K562 treated with DMSO at 1 percent for 24 hours (cell line): ENCODE data around the gene MMP21. TPM values are rescaled to one million over a fixed set of nuclear protein-coding genes. Genes with fewer than 3 reads are reported as not detected.

Source experiments
- total RNA-seq: library from RNA; unstranded; fragments of 300-600 nt; gene quantifications from 2 replicates; pipeline ENCODE4 v1.2.3, GENCODE V29; 2022; ENCODE audit warnings: low read depth; ENCODE audit not compliant: insufficient read depth

Gene MMP21
- not detected in 2 replicates for total RNA-seq

GRCh38 chr10:125775491-125776106 is at the start of gene MMP21:
TSS of gene MMP21 (minus strand) at chr10:125775821. CDS start at chr10:125775821, 0 bp downstream.

GRCh38 chr10:125822878-125823662 is 47.4 kb upstream of the MMP21 start, which contains the start of the genes BCCIP and UROS:
TSS of gene BCCIP (plus strand) at chr10:125823546. CDS start at chr10:125823558, 12 bp downstream.
TSS of gene UROS (minus strand) at chr10:125823258. CDS start at chr10:125816499, 6,759 bp downstream.

GRCh38 chr10:125719173-125720001 is 56.2 kb downstream of the MMP21 start, which contains the start of gene EDRF1:
TSS of gene EDRF1 (plus strand) at chr10:125719709. CDS start at chr10:125719808, 99 bp downstream.

Other genes starting within 250 kb of the MMP21 start
- gene TEX36, start 92.7 kb downstream of the MMP21 start, total RNA-seq = not detected in 2 replicates
- gene EDRF1, start 56.1 kb downstream of the MMP21 start, total RNA-seq = 9.3 and 11.8 TPM in 2 replicates
- gene UROS, start 47.4 kb upstream of the MMP21 start, total RNA-seq = 22.6 and 25.5 TPM in 2 replicates
- 22.2 and 28.1 TPM in 2 replicates for gene BCCIP, start 47.7 kb upstream of the MMP21 start, total RNA-seq
- 13.0 and 16.7 TPM in 2 replicates for gene DHX32, start 105.5 kb upstream of the MMP21 start, total RNA-seq
- gene FANK1, start 120.7 kb upstream of the MMP21 start, total RNA-seq = not detected in 2 replicates